SKM-1 treated with dmso at 0.1 percent for 144 hours (cell line): ENCODE data around the gene CPLANE1.
"Not testable (repeated sequence)": the region's sequence is repeated elsewhere in the genome, so short reads cannot be mapped to it uniquely, and the experiment has no call there.

Experiments
- DNase-seq: peaks from one replicate; lab custom pipeline; 2025; ENCODE audit not compliant: unreplicated experiment; lab: John Stamatoyannopoulos, UW

Gene CPLANE1

GRCh38 chr5:37248970-37249814, at the start of gene CPLANE1:
Gene CPLANE1, minus strand, starts transcription at chr5:37249376. Its CDS starts 1,678 bp downstream, at chr5:37247698.
- peak; percentile 57 for DNase-seq

- DNase-seq: not testable (repeated sequence)
Observed at GRCh38 chr5:37296313-37296712, 47.1 kb upstream of the CPLANE1 start.

- DNase-seq: no peak
Observed at GRCh38 chr5:37283214-37283820, 34.1 kb upstream of the CPLANE1 start.

GRCh38 chr5:37275511-37275910, 26.3 kb upstream of the CPLANE1 start:
- DNase-seq: no peak

- DNase-seq: no peak
Observed at GRCh38 chr5:37272511-37272910, 23.3 kb upstream of the CPLANE1 start.

- DNase-seq: not testable (repeated sequence)
Observed at GRCh38 chr5:37268100-37268499, 18.9 kb upstream of the CPLANE1 start.

GRCh38 chr5:37255774-37256358, 6.7 kb upstream of the CPLANE1 start:
- DNase-seq: no peak

- DNase-seq: no peak
Observed at GRCh38 chr5:37254581-37254980, 5.4 kb upstream of the CPLANE1 start.

GRCh38 chr5:37251665-37252064, 2.5 kb upstream of the CPLANE1 start:
- DNase-seq: no peak

- DNase-seq: no peak
Observed at GRCh38 chr5:37249815-37250164, 614 bp upstream of the CPLANE1 start.

GRCh38 chr5:37248421-37248969, 681 bp downstream of the CPLANE1 start:
- DNase-seq: no peak

GRCh38 chr5:37247496-37247895, 1.7 kb downstream of the CPLANE1 start:
- DNase-seq: no peak

- no peak for DNase-seq
Observed at GRCh38 chr5:37247036-37247435, 2.1 kb downstream of the CPLANE1 start.

- no peak for DNase-seq
Observed at GRCh38 chr5:37234288-37234687, 14.9 kb downstream of the CPLANE1 start.

GRCh38 chr5:37226377-37226776, 22.8 kb downstream of the CPLANE1 start:
- no peak for DNase-seq

- DNase-seq: no peak
Observed at GRCh38 chr5:37222181-37222580, 27.0 kb downstream of the CPLANE1 start.

- DNase-seq: not testable (repeated sequence)
Observed at GRCh38 chr5:37220426-37220825, 28.8 kb downstream of the CPLANE1 start.

- not testable (repeated sequence) for DNase-seq
Observed at GRCh38 chr5:37219384-37219783, 29.8 kb downstream of the CPLANE1 start.

- DNase-seq: no peak
Observed at GRCh38 chr5:37217976-37218375, 31.2 kb downstream of the CPLANE1 start.

GRCh38 chr5:37214550-37214949, 34.6 kb downstream of the CPLANE1 start:
- no peak for DNase-seq

- no peak for DNase-seq
Observed at GRCh38 chr5:37212096-37212495, 37.1 kb downstream of the CPLANE1 start.

GRCh38 chr5:37211661-37212060, 37.5 kb downstream of the CPLANE1 start:
- no peak for DNase-seq
